COR-L47 (cell line): ENCODE results near the gene GAPDHS.

Source experiments
- DNase-seq: peaks from one replicate; lab custom pipeline; 2025; lab: John Stamatoyannopoulos, UW

Gene GAPDHS

DNA sequence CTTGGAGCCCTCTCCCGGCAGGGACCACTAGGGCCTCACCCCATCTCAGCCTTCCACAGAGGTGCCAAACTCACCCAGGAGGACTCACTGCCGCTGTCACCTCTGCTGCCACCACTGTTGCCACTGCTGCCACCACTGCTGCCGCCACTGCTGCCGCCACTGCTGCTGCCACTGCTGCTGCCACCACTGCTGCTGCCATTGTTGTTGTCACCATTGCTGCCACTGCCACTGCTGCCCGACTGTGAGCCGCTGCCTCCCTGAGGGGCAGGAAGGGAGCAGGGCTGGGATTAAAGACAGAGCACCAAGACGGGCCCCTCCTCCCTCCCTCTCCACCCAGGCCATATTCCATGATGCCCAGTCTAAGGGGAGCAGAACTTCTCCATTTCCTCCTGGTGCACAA lies 21.9 kb upstream of the GAPDHS start:
- no peak for DNase-seq

DNA sequence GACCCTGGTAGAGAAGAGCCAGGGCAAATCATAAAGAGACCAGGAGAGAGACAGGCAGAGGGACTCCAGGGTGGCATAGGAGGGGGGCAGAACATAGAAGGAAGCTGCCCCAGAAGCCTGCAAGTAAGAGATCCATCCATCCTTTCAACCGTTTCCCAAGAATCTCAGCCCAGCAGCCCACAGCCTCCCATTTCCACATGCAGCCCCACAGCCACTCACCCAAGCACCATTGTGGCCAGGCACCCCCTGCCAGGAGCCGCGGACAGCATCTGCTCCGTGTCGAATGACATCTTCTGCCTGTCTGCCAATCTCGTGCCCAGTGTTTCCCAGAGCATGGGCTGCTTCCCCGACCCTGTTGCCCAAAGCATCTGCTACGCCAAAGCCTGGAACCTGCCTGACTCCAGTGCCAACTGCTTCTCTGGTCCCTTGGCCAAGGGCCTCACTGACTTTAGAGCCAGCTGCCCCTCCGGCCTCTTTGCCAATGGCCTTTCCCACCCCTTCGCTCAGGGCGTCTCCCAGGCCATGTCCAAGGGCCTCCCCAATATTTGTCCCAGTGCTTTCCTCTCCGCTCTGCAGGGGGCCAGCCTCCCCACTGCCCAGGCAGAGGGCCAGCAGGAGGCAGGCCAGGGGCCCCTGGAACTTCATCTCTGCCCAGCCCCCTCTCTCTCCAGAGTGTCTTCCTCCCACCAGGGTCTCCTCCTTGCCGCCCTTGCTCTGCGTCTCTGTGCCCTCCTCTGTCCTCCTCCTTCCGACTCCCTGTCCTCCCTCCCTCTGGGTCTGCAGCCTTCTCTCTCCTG lies 20.2 kb upstream of the GAPDHS start:
- no peak for DNase-seq

- DNase-seq: no peak
These were observed 19.5 kb upstream of the GAPDHS start, which contains the start of gene DMKN for GRCh38 chr19:35513628-35514281. Gene DMKN, minus strand, starts transcription at chr19:35513649. Its CDS starts 174 bp downstream, at chr19:35513475.

GRCh38 chr19:35514282-35514809 lies 18.9 kb upstream of the GAPDHS start:
- DNase-seq: no peak

DNA sequence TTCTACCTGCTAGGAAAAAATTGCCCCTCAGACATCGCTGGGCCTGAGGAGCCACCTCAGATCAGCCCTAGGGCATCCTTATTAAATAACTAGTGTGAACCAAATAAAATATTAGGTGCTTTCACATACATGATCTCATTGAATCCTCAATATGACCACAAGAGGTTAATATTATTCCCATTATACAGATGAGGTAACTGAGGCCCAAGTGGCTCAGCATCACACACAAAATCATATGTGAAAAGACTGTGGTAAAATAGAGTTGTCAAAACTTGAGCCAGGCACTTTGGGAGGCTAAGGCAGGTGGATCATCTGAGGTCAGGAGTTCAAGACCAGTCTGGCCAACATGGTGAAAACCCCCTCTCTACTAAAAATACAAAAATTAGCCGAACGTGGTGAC lies 16.9 kb upstream of the GAPDHS start:
- no peak for DNase-seq

DNA sequence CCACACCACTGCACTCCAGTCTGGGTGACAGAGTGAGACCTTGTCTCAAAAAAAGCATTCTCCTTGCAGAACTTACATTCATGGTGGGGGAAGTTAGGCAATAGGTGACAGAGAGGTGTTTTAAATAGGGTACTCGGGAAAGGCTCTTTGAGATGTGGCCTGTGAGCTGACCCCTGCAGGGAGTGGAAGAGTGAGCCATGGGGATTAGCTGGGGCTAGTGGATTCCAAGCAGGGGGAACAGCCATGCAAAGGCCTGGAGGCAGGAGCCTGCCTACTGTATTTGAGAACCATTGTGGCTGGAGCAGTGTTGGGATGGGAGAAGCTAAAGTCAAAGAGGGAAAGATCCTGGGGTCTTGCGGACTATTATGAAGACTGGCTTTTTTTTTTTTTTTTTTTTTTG lies 15.9 kb upstream of the GAPDHS start:
- DNase-seq: no peak

GRCh38 chr19:35518313-35518712 lies 14.9 kb upstream of the GAPDHS start:
- DNase-seq: no peak

- DNase-seq: no peak
These were observed 14.0 kb upstream of the GAPDHS start for GRCh38 chr19:35519291-35519690.

DNA sequence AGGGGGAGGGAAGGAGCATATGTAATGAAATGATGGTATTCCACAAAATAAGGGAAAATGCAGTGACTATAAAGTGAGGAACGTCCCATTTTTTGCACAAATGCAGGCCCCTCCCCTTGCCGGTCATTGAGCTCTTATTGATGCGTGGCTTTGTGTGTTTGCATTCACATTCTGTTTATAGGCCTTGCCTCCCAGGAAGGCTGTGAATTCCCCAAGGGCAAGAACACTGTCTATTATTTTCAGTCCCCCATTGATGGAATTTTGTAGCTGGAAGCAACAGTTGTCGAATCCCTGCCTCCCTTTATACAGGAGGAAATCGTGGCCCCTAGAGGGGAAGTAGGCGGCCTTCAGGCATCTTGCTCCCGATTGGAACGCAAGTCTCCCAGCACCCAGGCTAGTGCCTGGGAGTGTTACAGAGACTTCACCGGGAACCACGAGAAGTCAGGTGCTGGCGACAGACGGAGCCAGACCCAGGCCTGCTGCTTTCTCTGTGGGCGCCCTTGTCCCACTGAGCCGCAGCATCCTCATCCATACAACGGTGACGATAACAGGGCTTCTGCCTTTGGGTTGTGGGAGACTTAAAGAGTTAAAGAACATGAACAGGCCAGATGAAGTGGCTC lies 12.0 kb upstream of the GAPDHS start:
- no peak for DNase-seq

- DNase-seq: no peak
These were observed 10.4 kb upstream of the GAPDHS start for GRCh38 chr19:35522745-35523327.

GRCh38 chr19:35524181-35524837 lies 8.9 kb upstream of the GAPDHS start:
- no peak for DNase-seq

GRCh38 chr19:35525873-35526272 lies 7.4 kb upstream of the GAPDHS start:
- DNase-seq: no peak

GRCh38 chr19:35528218-35529038 lies 4.8 kb upstream of the GAPDHS start, which contains the start of gene SBSN:
Gene SBSN, minus strand, starts transcription at chr19:35528311. Its CDS starts 30 bp downstream, at chr19:35528281.
- no peak for DNase-seq

DNA sequence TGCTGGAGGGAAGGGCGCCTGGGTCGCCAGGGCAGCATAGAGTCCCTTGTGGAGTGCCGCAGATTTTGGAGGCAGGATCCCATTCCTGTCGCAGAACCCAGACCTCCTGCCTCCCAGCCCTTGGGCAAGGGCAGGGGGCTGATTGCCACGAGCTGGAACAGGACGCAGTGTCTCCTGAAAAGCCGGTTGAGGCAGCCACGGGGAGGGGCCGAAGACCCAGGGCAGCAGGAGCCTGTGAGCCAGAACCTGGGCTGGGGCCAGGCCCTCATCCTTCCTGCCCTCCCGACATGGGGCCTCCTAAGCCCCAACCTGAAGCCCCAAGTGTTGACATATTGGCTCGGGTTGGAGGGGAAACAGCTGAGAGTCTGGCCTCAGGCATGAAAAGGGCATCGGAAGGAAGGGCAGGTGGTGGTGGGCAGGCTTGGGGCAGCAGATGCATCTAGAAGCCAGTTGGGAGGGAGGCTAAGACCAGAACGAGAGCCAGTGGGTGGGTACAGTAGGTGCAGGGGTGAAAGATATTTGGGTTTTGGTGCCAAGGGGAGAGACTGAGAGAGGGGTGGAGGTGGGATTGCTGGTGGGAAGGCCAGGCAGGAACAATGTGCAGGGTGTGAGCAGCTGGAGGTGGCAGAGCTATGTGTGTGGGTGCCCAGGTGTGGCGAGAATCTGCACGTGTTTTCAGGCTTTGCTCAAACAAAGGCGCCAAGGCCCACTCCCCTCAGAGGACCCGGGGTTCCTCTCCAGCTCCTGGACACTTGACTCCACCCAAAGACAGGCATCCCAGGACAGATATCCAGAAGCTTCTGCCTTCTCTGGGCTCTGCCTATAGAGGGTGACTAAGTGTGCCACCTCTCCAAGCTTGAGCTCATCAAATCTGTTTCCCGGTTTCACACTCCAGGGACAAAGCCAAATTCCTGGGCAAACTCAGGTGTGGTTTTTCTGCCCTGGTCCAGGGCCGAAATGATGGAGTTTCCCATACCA lies 3.7 kb upstream of the GAPDHS start:
- DNase-seq: no peak

DNA sequence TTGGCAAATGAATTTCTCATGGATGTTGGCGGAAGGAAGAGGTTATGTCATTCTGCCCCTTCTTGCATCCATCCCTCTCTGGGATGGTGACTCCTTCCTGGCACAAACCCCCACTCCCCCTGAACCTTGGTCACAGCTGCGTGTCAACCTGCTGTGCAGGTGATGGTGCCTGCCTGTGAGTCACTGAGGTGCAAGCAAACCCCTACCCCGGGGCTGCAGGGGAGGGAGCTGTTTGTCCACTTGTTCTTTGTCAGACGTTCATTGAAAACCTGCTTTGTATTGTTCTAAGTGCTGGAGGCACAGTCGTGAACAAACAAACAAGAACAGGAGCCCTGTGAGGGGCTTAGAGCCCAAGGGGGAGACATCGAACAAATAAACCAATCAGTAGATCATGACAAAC lies 2.0 kb upstream of the GAPDHS start:
- DNase-seq: no peak

DNA sequence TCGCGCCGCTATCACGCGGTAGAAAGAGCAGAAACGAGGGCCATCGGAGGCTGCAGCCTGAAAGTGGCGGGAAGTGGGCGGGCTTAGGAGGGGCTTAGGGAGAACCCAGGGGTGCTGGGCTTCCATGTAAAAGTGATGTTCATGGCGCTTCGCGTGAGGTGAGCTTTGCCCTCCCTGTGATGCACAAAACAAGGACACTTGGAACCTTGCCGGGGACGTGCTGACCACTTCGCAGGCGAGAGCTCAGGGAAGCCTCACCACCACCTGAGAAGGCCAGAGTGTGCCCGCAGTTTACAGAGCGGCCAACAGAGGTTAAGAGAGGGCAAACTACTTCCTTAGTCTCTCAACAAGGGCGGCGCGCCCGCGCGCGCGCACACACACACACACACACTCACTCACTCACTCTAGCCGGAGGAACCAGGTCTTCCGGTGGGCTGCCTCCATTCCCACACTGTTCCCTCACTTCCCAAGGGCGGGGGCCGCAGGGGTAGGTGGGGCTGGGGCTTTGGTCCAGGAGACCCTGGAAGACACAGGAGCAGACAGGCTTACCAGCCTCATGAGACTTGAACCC lies 651 bp downstream of the GAPDHS start:
- no peak for DNase-seq

DNA sequence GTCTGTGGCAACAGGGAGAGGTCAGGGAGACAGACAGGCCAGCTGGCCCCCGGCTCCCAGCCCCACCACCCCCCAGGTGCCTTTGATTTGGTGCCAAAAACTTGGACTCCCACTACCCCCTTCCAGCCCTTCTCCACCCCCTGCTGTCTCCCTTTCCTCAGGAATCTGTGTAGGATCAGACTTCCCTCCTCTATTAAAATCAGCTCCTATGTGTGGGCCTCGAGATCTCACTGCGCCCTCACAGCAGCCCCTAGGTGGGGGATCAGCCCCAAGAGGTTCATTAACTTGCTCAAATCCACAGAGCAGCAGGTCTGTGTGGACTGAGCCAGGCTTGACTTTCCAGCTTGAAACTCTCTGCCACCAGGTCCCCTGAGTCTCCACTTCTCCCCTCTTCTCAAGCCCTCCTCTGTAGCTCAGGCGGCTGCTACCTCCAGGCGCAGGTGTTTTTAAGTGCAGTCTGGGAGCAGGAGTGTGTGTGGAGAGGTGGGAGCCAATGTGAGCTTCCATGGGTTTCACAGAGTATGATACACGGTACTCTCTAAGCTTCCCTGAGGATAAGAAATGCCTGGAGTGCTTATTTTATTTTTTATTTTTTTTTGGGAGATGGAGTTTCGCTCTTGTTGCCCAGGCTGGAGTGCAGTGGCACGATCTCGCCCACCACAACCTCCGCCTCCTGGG lies 1.7 kb downstream of the GAPDHS start:
- no peak for DNase-seq

GRCh38 chr19:35539314-35539713 lies 6.1 kb downstream of the GAPDHS start:
- DNase-seq: no peak

DNA sequence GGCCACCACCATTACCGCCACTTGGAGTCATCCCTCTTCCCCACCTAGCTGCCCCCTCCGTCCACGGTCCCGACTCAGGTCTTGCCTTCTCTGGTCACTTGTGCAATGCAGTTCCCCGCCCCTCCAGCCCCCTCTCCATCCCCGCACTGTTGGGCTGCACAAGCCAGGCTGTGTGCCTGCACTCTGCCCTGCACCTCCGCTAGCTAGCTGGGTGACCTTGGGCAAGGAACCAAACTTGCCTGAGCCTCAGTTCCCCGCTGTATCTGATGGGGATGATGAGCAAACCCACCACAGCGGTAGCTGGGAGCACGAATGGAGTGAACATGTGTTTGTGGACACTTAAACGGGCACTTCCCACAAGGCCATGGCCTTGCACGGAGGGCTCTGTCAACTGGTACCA lies 6.6 kb downstream of the GAPDHS start:
- no peak for DNase-seq
